Measurements from ENCODE around the gene PGM2.

The PGM2 gene

DNA sequence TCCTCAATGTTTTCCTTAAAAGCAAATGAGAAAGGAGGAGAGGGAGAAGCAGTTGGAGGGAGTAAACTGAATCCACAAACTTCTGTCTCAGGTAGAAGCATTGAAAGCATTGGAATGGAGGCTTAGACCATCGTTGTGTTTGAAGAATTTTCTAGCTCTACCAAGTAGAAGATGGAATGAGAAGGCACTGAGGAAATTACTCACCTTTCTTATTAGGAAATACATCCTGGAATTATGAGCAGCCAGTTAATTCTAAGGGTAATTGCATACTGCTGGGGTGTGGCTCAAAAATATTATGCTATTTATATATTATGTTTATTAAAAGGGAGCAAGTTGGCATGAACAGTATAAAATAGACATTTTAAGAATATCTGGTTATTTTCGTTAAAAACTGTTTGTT is 12.9 kb downstream of the PGM2 start:
- TF ChIP-seq, protein P1, sequence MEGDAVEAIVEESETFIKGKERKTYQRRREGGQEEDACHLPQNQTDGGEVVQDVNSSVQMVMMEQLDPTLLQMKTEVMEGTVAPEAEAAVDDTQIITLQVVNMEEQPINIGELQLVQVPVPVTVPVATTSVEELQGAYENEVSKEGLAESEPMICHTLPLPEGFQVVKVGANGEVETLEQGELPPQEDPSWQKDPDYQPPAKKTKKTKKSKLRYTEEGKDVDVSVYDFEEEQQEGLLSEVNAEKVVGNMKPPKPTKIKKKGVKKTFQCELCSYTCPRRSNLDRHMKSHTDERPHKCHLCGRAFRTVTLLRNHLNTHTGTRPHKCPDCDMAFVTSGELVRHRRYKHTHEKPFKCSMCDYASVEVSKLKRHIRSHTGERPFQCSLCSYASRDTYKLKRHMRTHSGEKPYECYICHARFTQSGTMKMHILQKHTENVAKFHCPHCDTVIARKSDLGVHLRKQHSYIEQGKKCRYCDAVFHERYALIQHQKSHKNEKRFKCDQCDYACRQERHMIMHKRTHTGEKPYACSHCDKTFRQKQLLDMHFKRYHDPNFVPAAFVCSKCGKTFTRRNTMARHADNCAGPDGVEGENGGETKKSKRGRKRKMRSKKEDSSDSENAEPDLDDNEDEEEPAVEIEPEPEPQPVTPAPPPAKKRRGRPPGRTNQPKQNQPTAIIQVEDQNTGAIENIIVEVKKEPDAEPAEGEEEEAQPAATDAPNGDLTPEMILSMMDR (IDR thresholded peaks at IDR 0.05; ENCODE audit: low read length), result no peak
- TF ChIP-seq EZH2phosphoT487 (IDR thresholded peaks at IDR 0.05; ENCODE audit: low read length) (no peak), EZH2 (optimal IDR thresholded peaks at IDR 0.05; ENCODE audit: low read depth, low read length) (no peak)
- no peak overlapping the region for H2AFZ ChIP-seq (ENCODE audit: low read length)
- no peaks in the 10 kb centered on the region for H4K20me1 ChIP-seq (ENCODE audit: insufficient read depth, low read length)
- no peaks in the 10 kb centered on the region; the same call in 1 of the 2 replicates for H3K36me3 ChIP-seq (replicated peaks; ENCODE audit: insufficient read depth, low read length)
- H3K9me3 ChIP-seq (replicated peaks; ENCODE audit: insufficient read depth, low read length), result no peaks in the 10 kb centered on the region
- H3K9me2 ChIP-seq (replicated peaks; ENCODE audit: insufficient read depth, low read length), result no peaks in the 10 kb centered on the region
- no peaks in the 10 kb centered on the region for H3F3A ChIP-seq (ENCODE audit: insufficient read depth, low read length)
- no peak overlapping the region for H3K4me3 ChIP-seq (ENCODE audit: low read length)
- H3K79me2 ChIP-seq (ENCODE audit: low read length), result no peaks in the 10 kb centered on the region
- peaks cover 8% of the 10 kb centered on the region for H3K4me1 ChIP-seq (ENCODE audit: low read length)
- H3K4me2 ChIP-seq (ENCODE audit: low read depth, low read length), result no peak overlapping the region
- H3K27ac ChIP-seq (ENCODE audit: low read length), result no peak overlapping the region
- no peak for DNase-seq
- no peak overlapping the region for H3K9ac ChIP-seq (ENCODE audit: low read length)
- no peaks in the 10 kb centered on the region for H3K27me3 ChIP-seq (replicated peaks; ENCODE audit: insufficient read depth, low read length)

- H3K4me3 ChIP-seq (ENCODE audit: low read length), result no peak overlapping the region
- no peak for TF ChIP-seq EZH2 (optimal IDR thresholded peaks at IDR 0.05; ENCODE audit: low read depth, low read length)
- TF ChIP-seq EZH2phosphoT487 (IDR thresholded peaks at IDR 0.05; ENCODE audit: low read length), result no peak
- TF ChIP-seq, protein P1 (IDR thresholded peaks at IDR 0.05; ENCODE audit: low read length), result no peak
- H3K4me1 ChIP-seq (ENCODE audit: low read length), result no peaks in the 10 kb centered on the region
- H3K9me3 ChIP-seq (replicated peaks; ENCODE audit: insufficient read depth, low read length), result no peaks in the 10 kb centered on the region
- H3K79me2 ChIP-seq (ENCODE audit: low read length), result no peaks in the 10 kb centered on the region
- H3K27ac ChIP-seq (ENCODE audit: low read length), result no peak overlapping the region
- no peak overlapping the region for H2AFZ ChIP-seq (ENCODE audit: low read length)
- H3K36me3 ChIP-seq (replicated peaks; ENCODE audit: insufficient read depth, low read length), result no peaks in the 10 kb centered on the region; the same call in 1 of the 2 replicates
- no peak overlapping the region for H3K9ac ChIP-seq (ENCODE audit: low read length)
- no peaks in the 10 kb centered on the region for H3K27me3 ChIP-seq (replicated peaks; ENCODE audit: insufficient read depth, low read length)
- H3K9me2 ChIP-seq (replicated peaks; ENCODE audit: insufficient read depth, low read length), result no peaks in the 10 kb centered on the region
- H4K20me1 ChIP-seq (ENCODE audit: insufficient read depth, low read length), result no peaks in the 10 kb centered on the region
- DNase-seq, result no peak
- H3K4me2 ChIP-seq (ENCODE audit: low read depth, low read length), result no peak overlapping the region
- no peaks in the 10 kb centered on the region for H3F3A ChIP-seq (ENCODE audit: insufficient read depth, low read length)
Observed at GRCh38 chr4:37844204-37844603, 17.7 kb downstream of the PGM2 start.

DNA sequence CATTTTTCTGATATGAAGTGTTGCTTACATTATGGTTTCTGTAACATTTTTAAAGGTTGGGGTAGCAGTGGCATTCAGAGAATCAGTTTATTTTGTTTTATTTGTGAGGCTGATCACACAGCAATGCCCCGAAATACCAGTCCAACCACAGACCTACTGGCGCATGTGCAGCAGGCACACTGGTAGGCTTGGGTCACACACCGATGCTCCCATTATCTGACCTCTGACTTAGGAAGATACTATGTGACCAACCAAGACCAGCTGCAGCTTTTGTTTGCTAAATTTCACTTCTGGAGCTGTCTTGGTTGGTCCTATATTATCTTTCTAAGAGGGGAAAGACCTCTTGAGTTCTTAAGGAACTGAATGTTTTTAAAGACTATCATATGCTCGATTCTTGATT is 18.7 kb downstream of the PGM2 start:
- Histone ChIP-seq H2AFZ (ENCODE audit: low read length) (no peak overlapping the region), H3K27me3 (replicated peaks; ENCODE audit: insufficient read depth, low read length) (no peaks in the 10 kb centered on the region), H4K20me1 (ENCODE audit: insufficient read depth, low read length) (no peaks in the 10 kb centered on the region), H3K9ac (ENCODE audit: low read length) (no peak overlapping the region), H3K4me3 (ENCODE audit: low read length) (no peak overlapping the region), H3K9me3 (replicated peaks; ENCODE audit: insufficient read depth, low read length) (no peaks in the 10 kb centered on the region), H3F3A (ENCODE audit: insufficient read depth, low read length) (no peaks in the 10 kb centered on the region), H3K79me2 (ENCODE audit: low read length) (no peaks in the 10 kb centered on the region), H3K9me2 (replicated peaks; ENCODE audit: insufficient read depth, low read length) (no peaks in the 10 kb centered on the region), H3K4me1 (ENCODE audit: low read length) (no peaks in the 10 kb centered on the region), H3K27ac (ENCODE audit: low read length) (no peak overlapping the region), H3K36me3 (replicated peaks; ENCODE audit: insufficient read depth, low read length) (no peaks in the 10 kb centered on the region; the same call in 1 of the 2 replicates), H3K4me2 (ENCODE audit: low read depth, low read length) (no peak overlapping the region)
- TF ChIP-seq EZH2 (optimal IDR thresholded peaks at IDR 0.05; ENCODE audit: low read depth, low read length) (no peak), EZH2phosphoT487 (IDR thresholded peaks at IDR 0.05; ENCODE audit: low read length) (no peak)
- TF ChIP-seq, protein P1 (IDR thresholded peaks at IDR 0.05; ENCODE audit: low read length), result no peak
- no peak for DNase-seq

Data from MM.1S (cell line).